HEK293 (cell line): ENCODE results near the gene USP37.

Experiments used
- BCL11A ChIP-seq: fragments of 450-650 bp; formaldehyde crosslinking; IDR thresholded peaks from 2 replicates; pipeline ENCODE4 v1.5.1; 2016; ENCODE audit warnings: low read depth, missing biosample characterization, missing genetic modification characterization
- HOXC10 ChIP-seq: sonication (generic); formaldehyde crosslinking; IDR thresholded peaks from 2 replicates; pipeline ENCODE4 v1.8.1; 2023; ENCODE audit warnings: mild to moderate bottlenecking, missing genetic modification reagents
- KLF16 ChIP-seq: fragments of 450-650 bp; formaldehyde crosslinking; IDR thresholded peaks from 2 replicates; pipeline ENCODE4 v1.5.1; 2017; ENCODE audit warnings: missing biosample characterization, missing genetic modification characterization
- KLF8 ChIP-seq: fragments of 450-650 bp; formaldehyde crosslinking; IDR thresholded peaks from 2 replicates; pipeline ENCODE4 v1.5.1; 2016; ENCODE audit warnings: missing biosample characterization, missing genetic modification characterization
- OVOL3 ChIP-seq: fragments of 450-650 bp; formaldehyde crosslinking; IDR thresholded peaks from 2 replicates; pipeline ENCODE4 v1.5.1; 2016; ENCODE audit warnings: missing biosample characterization, missing genetic modification characterization
- PRDM6 ChIP-seq: fragments of 450-650 bp; formaldehyde crosslinking; IDR thresholded peaks from 2 replicates; pipeline ENCODE4 v1.5.1; 2017; ENCODE audit warnings: missing biosample characterization, missing genetic modification characterization
- SALL2 ChIP-seq: fragments of 450-650 bp; formaldehyde crosslinking; IDR thresholded peaks from 2 replicates; pipeline ENCODE4 v1.5.0; 2017; ENCODE audit warnings: missing biosample characterization, mild to moderate bottlenecking, missing genetic modification characterization, borderline replicate concordance
- SCRT1 ChIP-seq: fragments of 450-650 bp; formaldehyde crosslinking; IDR thresholded peaks from 2 replicates; pipeline ENCODE4 v1.5.1; 2016; ENCODE audit warnings: missing biosample characterization, missing genetic modification characterization, borderline replicate concordance
- SCRT2 ChIP-seq: fragments of 450-650 bp; formaldehyde crosslinking; IDR thresholded peaks from 2 replicates; pipeline ENCODE4 v1.5.1; 2016; ENCODE audit warnings: missing biosample characterization, missing genetic modification characterization
- TRIM28 ChIP-seq: IDR thresholded peaks from 2 replicates; pipeline ENCODE4 v1.6.1; 2011; ENCODE audit warnings: low read length, control low read depth, borderline replicate concordance
- YY2 ChIP-seq: fragments of 450-650 bp; formaldehyde crosslinking; IDR thresholded peaks from 2 replicates; pipeline ENCODE4 v1.5.1; 2016; ENCODE audit warnings: missing biosample characterization, missing genetic modification characterization
- ZBTB20 ChIP-seq: fragments of 450-650 bp; formaldehyde crosslinking; IDR thresholded peaks from 2 replicates; pipeline ENCODE4 v1.5.1; 2016; ENCODE audit warnings: missing biosample characterization, missing genetic modification characterization
- ZBTB26 ChIP-seq: fragments of 450-650 bp; formaldehyde crosslinking; optimal IDR thresholded peaks from 2 replicates; pipeline ENCODE3; 2016; ENCODE audit warnings: missing biosample characterization, mild to moderate bottlenecking, missing genetic modification characterization
- ZEB2 ChIP-seq: fragments of 450-650 bp; formaldehyde crosslinking; IDR thresholded peaks from 2 replicates; pipeline ENCODE4 v1.5.1; 2016; ENCODE audit warnings: missing biosample characterization, missing genetic modification characterization
- ZFP37 ChIP-seq: fragments of 450-650 bp; formaldehyde crosslinking; IDR thresholded peaks from 2 replicates; pipeline ENCODE4 v1.5.1; 2016; ENCODE audit warnings: missing biosample characterization, missing genetic modification characterization
- ZNF132 ChIP-seq: fragments of 450-650 bp; formaldehyde crosslinking; IDR thresholded peaks from 2 replicates; pipeline ENCODE4 v1.5.1; 2017; ENCODE audit warnings: missing biosample characterization, missing genetic modification characterization, borderline replicate concordance
- ZNF146 ChIP-seq: fragments of 450-650 bp; formaldehyde crosslinking; IDR thresholded peaks from 2 replicates; pipeline ENCODE4 v1.5.1; 2016; ENCODE audit warnings: missing biosample characterization, missing genetic modification characterization
- ZNF169 ChIP-seq: fragments of 450-650 bp; formaldehyde crosslinking; IDR thresholded peaks from 2 replicates; pipeline ENCODE4 v1.5.1; 2016; ENCODE audit warnings: missing biosample characterization, missing genetic modification characterization
- ZNF174 ChIP-seq: fragments of 450-650 bp; formaldehyde crosslinking; IDR thresholded peaks from 2 replicates; pipeline ENCODE4 v1.5.0; 2017; ENCODE audit warnings: missing biosample characterization, mild to moderate bottlenecking, missing genetic modification characterization
- ZNF324 ChIP-seq: fragments of 450-650 bp; formaldehyde crosslinking; IDR thresholded peaks from 2 replicates; pipeline ENCODE4 v1.5.1; 2016; ENCODE audit warnings: missing biosample characterization, missing genetic modification characterization
- ZNF585B ChIP-seq: fragments of 450-650 bp; formaldehyde crosslinking; IDR thresholded peaks from 2 replicates; pipeline ENCODE4 v1.5.1; 2016; ENCODE audit warnings: missing biosample characterization, missing genetic modification characterization
- ZNF596 ChIP-seq: fragments of 450-650 bp; IDR thresholded peaks from 2 replicates; pipeline ENCODE4 v1.5.0; 2018; ENCODE audit warnings: missing biosample characterization, mild to moderate bottlenecking, missing genetic modification characterization, moderate library complexity
- ZNF768 ChIP-seq: fragments of 450-650 bp; formaldehyde crosslinking; IDR thresholded peaks from 2 replicates; pipeline ENCODE4 v1.5.1; 2018; ENCODE audit warnings: missing biosample characterization, mild to moderate bottlenecking, missing genetic modification characterization
- ZNF785 ChIP-seq: fragments of 450-650 bp; formaldehyde crosslinking; IDR thresholded peaks from 2 replicates; pipeline ENCODE4 v1.5.1; 2016; ENCODE audit warnings: missing biosample characterization, missing genetic modification characterization
- TF ChIP-seq, protein P1 (sequence below): fragments of 450-650 bp; formaldehyde crosslinking; IDR thresholded peaks from 2 replicates; pipeline ENCODE4 v1.5.1; 2016; ENCODE audit warnings: missing biosample characterization, missing genetic modification characterization
- TF ChIP-seq, protein P2 (sequence below): fragments of 450-650 bp; formaldehyde crosslinking; IDR thresholded peaks from 2 replicates; pipeline ENCODE4 v1.5.1; 2016; ENCODE audit warnings: missing biosample characterization, missing genetic modification characterization
- TF ChIP-seq, protein P3 (sequence below): fragments of 450-650 bp; formaldehyde crosslinking; conservative IDR thresholded peaks from 2 replicates; pipeline ENCODE4 v1.5.1; 2016; ENCODE audit warnings: low read depth, missing biosample characterization, missing genetic modification characterization
- TF ChIP-seq, protein P4 (sequence below): fragments of 450-650 bp; formaldehyde crosslinking; IDR thresholded peaks from 2 replicates; pipeline ENCODE4; 2016; ENCODE audit warnings: missing biosample characterization, missing genetic modification characterization

USP37 gene

GRCh38 chr2:218406209-218406948, 161.8 kb downstream of the USP37 start (continued):
- TF ChIP-seq ZNF768 (tag by site-specific recombination) (no peak), OVOL3 (tag by site-specific recombination) (no peak), BCL11A (no peak), ZFP37 (tag by site-specific recombination) (0 out of 2 replicates have a peak, but pooled peaks have one; percentile 24), SCRT1 (tag by site-specific recombination) (no peak), ZNF169 (no peak), ZNF785 (tag by site-specific recombination) (no peak), ZNF324 (tag by site-specific recombination) (no peak), SALL2 (tag by site-specific recombination) (no peak), ZNF132 (tag by site-specific recombination) (no peak), TRIM28 (no peak), ZNF585B (no peak), HOXC10 (no peak), ZBTB26 (peak; percentile 39), SCRT2 (tag by site-specific recombination) (no peak), KLF16 (tag by site-specific recombination) (no peak), ZNF174 (tag by site-specific recombination) (no peak), ZBTB20 (no peak), KLF8 (tag by site-specific recombination) (peak; percentile 61; the same call in 1 of the 2 replicates), PRDM6 (tag by site-specific recombination) (no peak), ZNF596 (tag by site-specific recombination) (no peak), ZEB2 (tag by site-specific recombination) (0 out of 2 replicates have a peak, but pooled peaks have one; percentile 22), ZNF146 (tag by site-specific recombination) (no peak), YY2 (tag by site-specific recombination) (no peak)
- TF ChIP-seq, protein P1, sequence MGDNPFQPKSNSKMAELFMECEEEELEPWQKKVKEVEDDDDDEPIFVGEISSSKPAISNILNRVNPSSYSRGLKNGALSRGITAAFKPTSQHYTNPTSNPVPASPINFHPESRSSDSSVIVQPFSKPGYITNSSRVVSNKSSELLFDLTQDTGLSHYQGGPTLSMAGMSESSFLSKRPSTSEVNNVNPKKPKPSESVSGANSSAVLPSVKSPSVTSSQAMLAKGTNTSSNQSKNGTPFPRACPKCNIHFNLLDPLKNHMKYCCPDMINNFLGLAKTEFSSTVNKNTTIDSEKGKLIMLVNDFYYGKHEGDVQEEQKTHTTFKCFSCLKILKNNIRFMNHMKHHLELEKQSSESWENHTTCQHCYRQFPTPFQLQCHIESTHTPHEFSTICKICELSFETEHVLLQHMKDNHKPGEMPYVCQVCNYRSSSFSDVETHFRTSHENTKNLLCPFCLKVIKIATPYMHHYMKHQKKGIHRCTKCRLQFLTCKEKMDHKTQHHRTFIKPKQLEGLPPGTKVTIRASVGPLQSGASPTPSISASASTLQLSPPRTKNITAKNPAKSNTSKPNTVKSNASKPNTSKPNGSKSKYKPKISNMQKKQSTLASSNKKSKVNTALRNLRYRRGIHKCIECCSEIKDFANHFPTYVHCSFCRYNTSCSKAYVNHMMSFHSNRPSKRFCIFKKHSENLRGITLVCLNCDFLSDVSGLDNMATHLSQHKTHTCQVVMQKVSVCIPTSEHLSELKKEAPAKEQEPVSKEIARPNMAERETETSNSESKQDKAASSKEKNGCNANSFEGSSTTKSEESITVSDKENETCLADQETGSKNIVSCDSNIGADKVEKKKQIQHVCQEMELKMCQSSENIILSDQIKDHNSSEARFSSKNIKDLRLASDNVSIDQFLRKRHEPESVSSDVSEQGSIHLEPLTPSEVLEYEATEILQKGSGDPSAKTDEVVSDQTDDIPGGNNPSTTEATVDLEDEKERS (tag by site-specific recombination), result no peak
- TF ChIP-seq, protein P2, sequence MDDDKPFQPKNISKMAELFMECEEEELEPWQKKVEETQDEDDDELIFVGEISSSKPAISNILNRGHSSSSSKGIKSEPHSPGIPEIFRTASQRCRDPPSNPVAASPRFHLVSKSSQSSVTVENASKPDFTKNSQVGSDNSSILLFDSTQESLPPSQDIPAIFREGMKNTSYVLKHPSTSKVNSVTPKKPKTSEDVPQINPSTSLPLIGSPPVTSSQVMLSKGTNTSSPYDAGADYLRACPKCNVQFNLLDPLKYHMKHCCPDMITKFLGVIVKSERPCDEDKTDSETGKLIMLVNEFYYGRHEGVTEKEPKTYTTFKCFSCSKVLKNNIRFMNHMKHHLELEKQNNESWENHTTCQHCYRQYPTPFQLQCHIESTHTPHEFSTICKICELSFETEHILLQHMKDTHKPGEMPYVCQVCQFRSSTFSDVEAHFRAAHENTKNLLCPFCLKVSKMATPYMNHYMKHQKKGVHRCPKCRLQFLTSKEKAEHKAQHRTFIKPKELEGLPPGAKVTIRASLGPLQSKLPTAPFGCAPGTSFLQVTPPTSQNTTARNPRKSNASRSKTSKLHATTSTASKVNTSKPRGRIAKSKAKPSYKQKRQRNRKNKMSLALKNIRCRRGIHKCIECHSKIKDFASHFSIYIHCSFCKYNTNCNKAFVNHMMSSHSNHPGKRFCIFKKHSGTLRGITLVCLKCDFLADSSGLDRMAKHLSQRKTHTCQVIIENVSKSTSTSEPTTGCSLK, result no peak
- TF ChIP-seq, protein P3, sequence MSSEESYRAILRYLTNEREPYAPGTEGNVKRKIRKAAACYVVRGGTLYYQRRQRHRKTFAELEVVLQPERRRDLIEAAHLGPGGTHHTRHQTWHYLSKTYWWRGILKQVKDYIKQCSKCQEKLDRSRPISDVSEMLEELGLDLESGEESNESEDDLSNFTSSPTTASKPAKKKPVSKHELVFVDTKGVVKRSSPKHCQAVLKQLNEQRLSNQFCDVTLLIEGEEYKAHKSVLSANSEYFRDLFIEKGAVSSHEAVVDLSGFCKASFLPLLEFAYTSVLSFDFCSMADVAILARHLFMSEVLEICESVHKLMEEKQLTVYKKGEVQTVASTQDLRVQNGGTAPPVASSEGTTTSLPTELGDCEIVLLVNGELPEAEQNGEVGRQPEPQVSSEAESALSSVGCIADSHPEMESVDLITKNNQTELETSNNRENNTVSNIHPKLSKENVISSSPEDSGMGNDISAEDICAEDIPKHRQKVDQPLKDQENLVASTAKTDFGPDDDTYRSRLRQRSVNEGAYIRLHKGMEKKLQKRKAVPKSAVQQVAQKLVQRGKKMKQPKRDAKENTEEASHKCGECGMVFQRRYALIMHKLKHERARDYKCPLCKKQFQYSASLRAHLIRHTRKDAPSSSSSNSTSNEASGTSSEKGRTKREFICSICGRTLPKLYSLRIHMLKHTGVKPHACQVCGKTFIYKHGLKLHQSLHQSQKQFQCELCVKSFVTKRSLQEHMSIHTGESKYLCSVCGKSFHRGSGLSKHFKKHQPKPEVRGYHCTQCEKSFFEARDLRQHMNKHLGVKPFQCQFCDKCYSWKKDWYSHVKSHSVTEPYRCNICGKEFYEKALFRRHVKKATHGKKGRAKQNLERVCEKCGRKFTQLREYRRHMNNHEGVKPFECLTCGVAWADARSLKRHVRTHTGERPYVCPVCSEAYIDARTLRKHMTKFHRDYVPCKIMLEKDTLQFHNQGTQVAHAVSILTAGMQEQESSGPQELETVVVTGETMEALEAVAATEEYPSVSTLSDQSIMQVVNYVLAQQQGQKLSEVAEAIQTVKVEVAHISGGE, result peak; percentile 64; the same call in 1 of the 2 replicates
- TF ChIP-seq, protein P4, sequence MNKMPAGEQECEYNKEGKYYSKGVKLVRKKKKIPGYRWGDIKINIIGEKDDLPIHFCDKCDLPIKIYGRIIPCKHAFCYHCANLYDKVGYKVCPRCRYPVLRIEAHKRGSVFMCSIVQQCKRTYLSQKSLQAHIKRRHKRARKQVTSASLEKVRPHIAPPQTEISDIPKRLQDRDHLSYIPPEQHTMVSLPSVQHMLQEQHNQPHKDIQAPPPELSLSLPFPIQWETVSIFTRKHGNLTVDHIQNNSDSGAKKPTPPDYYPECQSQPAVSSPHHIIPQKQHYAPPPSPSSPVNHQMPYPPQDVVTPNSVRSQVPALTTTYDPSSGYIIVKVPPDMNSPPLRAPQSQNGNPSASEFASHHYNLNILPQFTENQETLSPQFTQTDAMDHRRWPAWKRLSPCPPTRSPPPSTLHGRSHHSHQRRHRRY (tag by site-specific recombination), result no peak
